GM18907 (cell line): ENCODE measurements around the gene HSDL1.

Source experiments
- ATAC-seq: cut with Tn5 transposase; IDR thresholded peaks from one replicate; pipeline ENCODE4 v1.9.1; 2021; ENCODE audit warnings: mild to moderate bottlenecking, moderate library complexity; ENCODE audit not compliant: unreplicated experiment

Gene HSDL1

GRCh38 chr16:84176192-84177053, 31.4 kb upstream of the HSDL1 start:
- ATAC-seq: no peak

- ATAC-seq: no peak
Measured at GRCh38 chr16:84175350-84176081, 30.5 kb upstream of the HSDL1 start.

DNA sequence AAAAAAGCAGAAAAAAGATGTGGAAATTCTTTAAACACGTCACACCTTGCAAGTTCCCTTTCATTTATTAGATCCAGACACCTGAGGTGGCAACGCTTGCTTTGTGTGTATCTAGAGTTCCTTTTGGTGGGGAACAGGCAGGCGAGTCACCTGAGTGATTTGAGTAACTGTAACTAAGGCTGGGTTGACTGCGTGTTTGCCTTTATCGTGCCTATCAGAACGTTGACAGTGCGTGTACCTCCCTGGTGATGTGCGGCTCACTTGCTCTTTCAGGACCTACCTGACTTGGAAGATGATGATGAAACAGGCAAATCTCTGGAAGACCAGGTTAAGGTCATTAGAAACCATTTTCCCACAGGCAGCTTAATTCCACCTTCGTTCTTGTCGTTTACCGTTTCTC, 29.4 kb upstream of the HSDL1 start:
- ATAC-seq: no peak

GRCh38 chr16:84169765-84170310, 24.9 kb upstream of the HSDL1 start:
- no peak for ATAC-seq

DNA sequence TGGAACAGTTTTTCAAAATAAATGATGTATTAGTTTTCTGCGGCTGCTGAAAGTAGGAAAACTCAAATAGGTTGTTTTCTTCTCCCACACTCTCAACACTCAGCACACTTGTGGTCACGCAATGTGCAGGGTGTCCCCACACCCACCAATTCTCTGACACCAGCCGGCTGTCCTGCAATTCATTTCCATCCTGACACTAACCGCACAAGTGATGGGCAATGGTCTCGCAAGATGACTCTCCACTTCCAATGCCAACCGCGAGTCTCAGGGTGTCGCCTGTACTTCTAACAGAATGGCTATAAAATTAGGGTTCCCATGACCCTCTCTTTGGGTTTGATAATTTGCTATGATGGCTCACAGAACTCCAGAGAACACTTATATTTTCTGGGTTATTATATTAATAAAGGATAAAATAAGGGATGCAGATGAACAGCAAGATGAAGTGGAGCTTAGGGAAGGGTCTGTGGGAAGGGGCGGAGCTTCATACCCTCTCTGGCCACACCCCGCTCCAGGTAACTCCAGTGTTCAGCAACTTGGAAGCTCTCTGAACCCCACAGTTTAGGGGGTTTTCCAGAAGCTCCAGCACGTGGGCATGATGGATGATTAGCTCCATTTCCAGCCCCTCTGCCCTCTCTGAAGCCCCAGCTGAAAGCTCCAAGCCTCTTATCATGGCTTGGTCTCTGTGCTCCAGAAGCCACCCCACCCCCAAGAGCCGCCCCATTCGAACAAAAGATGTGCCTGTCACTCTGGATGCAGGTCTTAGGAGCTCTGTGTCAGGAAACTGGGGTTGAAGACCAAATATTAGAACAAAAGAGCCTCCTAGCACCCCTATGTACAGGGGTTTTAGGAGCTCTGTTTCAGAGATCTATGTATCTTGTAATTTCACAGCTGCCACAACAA, 22.1 kb upstream of the HSDL1 start:
- ATAC-seq: no peak

- no peak for ATAC-seq
Measured at GRCh38 chr16:84165746-84166145, 20.8 kb upstream of the HSDL1 start.

- no peak for ATAC-seq
Measured at GRCh38 chr16:84161801-84162200, 16.8 kb upstream of the HSDL1 start.

- ATAC-seq: no peak
Measured at GRCh38 chr16:84161037-84161436, 16.1 kb upstream of the HSDL1 start.

DNA sequence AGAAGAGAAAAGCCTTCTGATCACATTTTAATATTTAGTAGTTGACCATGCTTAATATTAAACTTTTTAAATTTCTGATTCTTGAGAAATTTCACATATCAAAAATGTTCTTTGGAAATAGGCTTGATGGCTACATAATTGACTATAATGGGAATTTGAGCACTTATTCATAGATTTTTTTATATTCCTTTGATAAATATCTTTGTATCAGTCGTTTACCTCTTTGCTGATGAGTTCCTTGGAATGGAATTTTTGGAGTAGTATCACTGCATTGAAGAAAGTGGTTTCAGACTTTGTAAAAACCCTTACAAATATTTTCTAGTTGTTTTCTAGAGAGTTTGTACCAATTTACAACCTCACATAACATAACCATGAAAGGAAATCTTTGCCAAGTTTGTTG, 14.8 kb upstream of the HSDL1 start:
- ATAC-seq: no peak

DNA sequence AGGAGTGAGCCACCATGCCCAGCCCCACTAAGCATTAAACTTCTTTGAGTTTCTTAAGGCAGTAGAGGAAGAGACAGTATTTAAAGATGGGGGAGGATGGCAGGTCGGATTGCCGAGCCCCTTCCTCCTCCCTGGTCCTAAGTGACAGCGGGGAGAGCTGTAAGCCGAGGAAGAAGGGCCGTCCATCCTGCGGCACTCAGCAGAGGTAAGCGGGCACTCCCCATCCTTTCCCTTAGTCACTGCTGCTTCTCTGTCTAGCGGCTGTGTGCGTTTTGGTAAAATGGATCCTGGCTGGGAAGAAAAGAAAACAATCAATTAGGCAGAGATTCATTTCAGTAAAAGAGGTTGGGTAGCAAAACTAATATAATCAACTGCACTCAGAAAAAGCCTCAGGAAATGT, 14.0 kb upstream of the HSDL1 start:
- ATAC-seq: no peak

GRCh38 chr16:84156342-84156784, 11.4 kb upstream of the HSDL1 start:
- ATAC-seq: no peak

- no peak for ATAC-seq
Measured at GRCh38 chr16:84155771-84156170, 10.8 kb upstream of the HSDL1 start.

DNA sequence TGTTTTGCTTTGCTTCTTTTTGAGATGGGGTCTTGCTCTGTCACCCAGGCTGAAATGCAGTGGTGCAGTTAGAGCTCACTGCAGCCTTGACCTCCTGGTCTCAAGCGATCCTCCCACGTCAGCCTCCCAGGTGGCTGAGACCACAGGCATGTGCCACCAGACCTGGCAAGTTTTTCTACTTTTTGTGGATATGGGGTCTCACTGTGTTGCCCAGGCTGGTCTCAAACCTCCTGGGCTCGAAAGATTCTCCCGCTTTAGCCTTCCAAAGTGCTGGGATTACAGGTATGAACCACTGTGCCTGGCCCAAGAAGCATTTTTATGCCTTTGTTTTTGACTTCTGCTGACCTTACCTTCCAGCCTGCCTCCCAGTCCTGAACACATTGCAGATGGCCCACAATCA, 10.2 kb upstream of the HSDL1 start:
- no peak for ATAC-seq

DNA sequence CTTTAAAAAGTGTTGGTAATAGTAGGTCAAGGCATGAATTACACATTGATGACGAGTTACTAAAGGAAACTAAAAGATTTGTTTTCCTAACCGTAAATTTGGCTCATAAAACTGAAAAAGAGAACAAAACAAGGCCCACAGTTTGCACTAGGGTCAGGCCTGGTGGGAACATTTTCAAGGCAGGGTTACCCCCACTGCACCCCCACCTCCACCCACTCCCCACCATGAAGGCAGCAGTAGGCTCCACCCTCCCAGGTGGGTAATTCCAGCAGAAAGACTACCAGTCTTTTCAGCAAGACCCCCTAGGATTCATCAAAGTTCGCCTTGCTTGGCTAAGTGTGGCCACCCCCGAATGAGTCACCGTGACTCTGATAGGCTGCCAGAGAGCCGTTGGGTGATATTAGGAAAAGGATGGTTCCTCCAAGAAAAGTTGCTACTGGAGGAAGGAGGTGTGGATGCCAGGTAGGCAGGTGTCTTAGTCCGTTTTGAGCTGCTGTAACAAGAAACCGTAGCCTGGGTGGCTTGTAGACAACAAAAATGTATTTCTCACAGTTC, 8.8 kb upstream of the HSDL1 start:
- ATAC-seq: no peak

GRCh38 chr16:84150926-84151325, 5.9 kb upstream of the HSDL1 start:
- no peak for ATAC-seq

DNA sequence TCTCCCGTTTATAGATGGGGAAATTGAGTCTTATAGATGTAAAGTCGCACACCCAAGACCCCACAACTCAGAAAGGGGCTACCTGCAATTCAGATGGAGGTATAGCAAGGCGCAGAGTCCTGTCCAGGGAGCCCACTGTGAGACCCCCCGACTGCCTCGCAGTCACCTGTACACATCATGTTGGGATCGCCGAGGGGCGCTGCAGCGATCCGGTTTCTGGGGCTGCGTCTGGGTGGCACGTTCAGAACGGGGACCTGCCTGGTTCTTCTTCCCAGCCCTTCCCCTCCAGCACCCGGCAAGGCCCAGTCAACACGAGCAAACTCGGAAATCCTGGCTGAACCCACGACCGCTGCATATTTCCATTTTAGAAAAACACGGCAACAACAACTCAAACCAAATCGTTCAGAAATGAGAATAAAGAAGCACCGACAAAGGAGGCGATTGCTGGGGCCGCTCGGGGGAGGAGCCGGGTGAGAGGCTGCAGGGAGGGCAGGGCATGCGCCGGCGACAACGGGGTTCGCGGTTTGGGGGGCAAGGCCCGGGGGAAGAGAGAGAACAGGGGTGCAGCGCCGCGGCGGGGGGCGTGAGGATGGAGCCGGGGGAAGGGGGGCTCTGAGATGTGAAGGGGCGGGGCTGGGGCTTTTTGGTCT, 643 bp downstream of the HSDL1 start:
- ATAC-seq: peak; percentile 12

- ATAC-seq: no peak
Measured at GRCh38 chr16:84143784-84144199, 1.2 kb downstream of the HSDL1 start.

- no peak for ATAC-seq
Measured at GRCh38 chr16:84143081-84143480, 1.9 kb downstream of the HSDL1 start.

- ATAC-seq: no peak
Measured at GRCh38 chr16:84141143-84141670, 3.8 kb downstream of the HSDL1 start.
